Astrocyte of the spinal cord (primary cell): ENCODE results near the gene IARS1.

Source experiments
- DNase-seq: peaks from one replicate; pipeline ENCODE4 v3.0.0; 2011; ENCODE audit warnings: low read depth, low spot score
- H3K4me3 ChIP-seq: 2 replicates; pipeline ENCODE4 v1.5.1; 2011; ENCODE audit warnings: low read depth, mild to moderate bottlenecking, low read length, moderate library complexity
- CTCF ChIP-seq: IDR thresholded peaks from 2 replicates; pipeline ENCODE4 v1.5.1; 2012; ENCODE audit warnings: low read depth, mild to moderate bottlenecking, low read length, inconsistent platforms
- in situ Hi-C: cut with HindIII; loops from 2 replicates; pipeline ENCODE4 v1.10.0; 2017; ENCODE audit warnings: low sequenced_read_pairs

IARS1 gene

GRCh38 chr9:92291577-92291976 lies 1.9 kb downstream of the IARS1 start:
- H3K4me3 ChIP-seq, result peak overlapping the region; percentile 94
- in situ Hi-C loops, result no loop called here
- no peak for DNase-seq
- no peak for TF ChIP-seq CTCF

GRCh38 chr9:92290785-92291429 lies 2.6 kb downstream of the IARS1 start:
- in situ Hi-C loops, result no loop called here
- H3K4me3 ChIP-seq, result no peak overlapping the region
- TF ChIP-seq CTCF, result no peak
- DNase-seq, result no peak

- no peak for TF ChIP-seq CTCF
- H3K4me3 ChIP-seq, result no peak overlapping the region
- DNase-seq, result peak; percentile 16
- in situ Hi-C loops, result no loop called here
Observed at GRCh38 chr9:92289708-92290390, 3.6 kb downstream of the IARS1 start.

GRCh38 chr9:92279302-92279701 lies 14.2 kb downstream of the IARS1 start:
- H3K4me3 ChIP-seq, result no peak overlapping the region
- no peak for TF ChIP-seq CTCF
- in situ Hi-C loops, result no loop called here
- DNase-seq, result no peak

GRCh38 chr9:92278110-92278509 lies 15.4 kb downstream of the IARS1 start:
- peak; percentile 15 for DNase-seq
- no peak for TF ChIP-seq CTCF
- H3K4me3 ChIP-seq, result no peak overlapping the region
- in situ Hi-C loops, result no loop called here

GRCh38 chr9:92276331-92277032 lies 17.0 kb downstream of the IARS1 start:
- no peak overlapping the region for H3K4me3 ChIP-seq

More at GRCh38 chr9:92276331-92277032, 17.0 kb downstream of the IARS1 start:
- in situ Hi-C loops, result no loop called here
- TF ChIP-seq CTCF, result no peak
- no peak for DNase-seq
